Cardiac fibroblast (primary cell): ENCODE results near the gene AFG3L2.

Experiments used
- DNase-seq, 2 donors: peaks; one replicate each; pipeline versions ENCODE4 v3.0.0 to v3.0.0-alpha.2; 2010; ENCODE audit warnings: low read depth in 2 of 2
- H3K4me3 ChIP-seq, 2 donors: replicated peaks in 1 of 2; 1 replicate in 1 of 2; 2 replicates in 1 of 2; pipeline ENCODE4 v1.5.1; 2011; ENCODE audit warnings: low read depth in 2 of 2, low read length in 2 of 2, mild to moderate bottlenecking in 2 of 2, moderate library complexity in 1 of 2
- TF ChIP-seq, protein P1 (sequence below): IDR thresholded peaks from one replicate; pipeline ENCODE4 v1.5.1; 2011; ENCODE audit warnings: low read depth, mild to moderate bottlenecking, low read length, inconsistent platforms

The AFG3L2 gene

DNA sequence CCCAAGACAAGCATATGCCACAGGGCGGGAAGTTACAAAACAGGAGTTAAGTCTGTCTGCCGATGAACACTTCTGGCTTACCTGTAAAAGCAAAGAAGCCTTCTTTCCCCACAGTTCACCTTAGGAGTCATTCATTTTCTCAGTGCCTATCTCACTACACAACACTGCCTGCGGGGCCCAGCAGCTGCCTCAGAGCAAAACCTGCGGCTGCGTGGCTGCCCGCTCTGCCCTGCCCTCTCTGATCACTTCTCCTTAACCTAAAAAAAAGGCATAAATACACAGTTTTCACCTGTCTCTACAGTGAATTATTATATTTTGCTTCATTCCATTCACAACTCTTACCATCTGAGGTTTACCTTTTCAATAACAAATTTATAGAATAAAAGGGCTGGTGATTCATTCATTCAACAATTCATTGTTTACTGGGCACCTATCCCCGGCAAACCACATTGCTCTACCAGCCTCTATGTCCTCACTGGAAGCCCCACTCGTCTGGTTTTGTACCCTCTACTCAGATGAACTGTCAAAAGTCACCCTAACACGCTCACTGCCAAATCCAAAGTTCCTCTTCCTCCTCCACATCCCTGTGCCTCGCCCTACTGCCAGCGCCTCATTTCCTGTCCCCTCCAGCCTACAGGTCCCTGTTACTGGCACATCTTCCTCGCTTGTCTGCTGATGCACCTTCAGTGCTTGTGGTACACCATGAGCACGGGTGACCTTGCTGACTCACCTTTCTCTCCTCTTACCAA is 31.4 kb downstream of the AFG3L2 start:
- no peak overlapping the region for H3K4me3 ChIP-seq
- DNase-seq = no peak
- TF ChIP-seq, protein P1, sequence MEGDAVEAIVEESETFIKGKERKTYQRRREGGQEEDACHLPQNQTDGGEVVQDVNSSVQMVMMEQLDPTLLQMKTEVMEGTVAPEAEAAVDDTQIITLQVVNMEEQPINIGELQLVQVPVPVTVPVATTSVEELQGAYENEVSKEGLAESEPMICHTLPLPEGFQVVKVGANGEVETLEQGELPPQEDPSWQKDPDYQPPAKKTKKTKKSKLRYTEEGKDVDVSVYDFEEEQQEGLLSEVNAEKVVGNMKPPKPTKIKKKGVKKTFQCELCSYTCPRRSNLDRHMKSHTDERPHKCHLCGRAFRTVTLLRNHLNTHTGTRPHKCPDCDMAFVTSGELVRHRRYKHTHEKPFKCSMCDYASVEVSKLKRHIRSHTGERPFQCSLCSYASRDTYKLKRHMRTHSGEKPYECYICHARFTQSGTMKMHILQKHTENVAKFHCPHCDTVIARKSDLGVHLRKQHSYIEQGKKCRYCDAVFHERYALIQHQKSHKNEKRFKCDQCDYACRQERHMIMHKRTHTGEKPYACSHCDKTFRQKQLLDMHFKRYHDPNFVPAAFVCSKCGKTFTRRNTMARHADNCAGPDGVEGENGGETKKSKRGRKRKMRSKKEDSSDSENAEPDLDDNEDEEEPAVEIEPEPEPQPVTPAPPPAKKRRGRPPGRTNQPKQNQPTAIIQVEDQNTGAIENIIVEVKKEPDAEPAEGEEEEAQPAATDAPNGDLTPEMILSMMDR = no peak

DNA sequence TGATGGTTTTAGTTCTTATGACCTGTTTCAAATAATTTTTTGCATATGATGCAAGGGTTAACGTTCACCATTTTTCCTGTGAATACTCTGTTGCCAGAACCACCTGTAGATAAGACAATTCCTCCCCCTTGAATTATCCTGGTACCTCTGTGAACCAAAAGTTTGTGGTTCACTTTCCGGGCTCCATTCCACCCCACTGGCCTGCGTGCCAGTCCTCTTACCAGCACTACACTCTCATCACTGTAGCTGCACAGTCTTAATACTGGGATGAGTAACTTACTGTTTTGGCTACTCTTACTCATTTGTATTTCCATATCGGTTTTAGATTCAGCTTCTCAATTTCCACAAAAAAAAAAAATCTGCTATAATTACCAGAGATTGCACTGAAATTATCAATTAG is 34.4 kb downstream of the AFG3L2 start:
- no peak overlapping the region for H3K4me3 ChIP-seq
- TF ChIP-seq, protein P1 = no peak
- DNase-seq = no peak

DNA sequence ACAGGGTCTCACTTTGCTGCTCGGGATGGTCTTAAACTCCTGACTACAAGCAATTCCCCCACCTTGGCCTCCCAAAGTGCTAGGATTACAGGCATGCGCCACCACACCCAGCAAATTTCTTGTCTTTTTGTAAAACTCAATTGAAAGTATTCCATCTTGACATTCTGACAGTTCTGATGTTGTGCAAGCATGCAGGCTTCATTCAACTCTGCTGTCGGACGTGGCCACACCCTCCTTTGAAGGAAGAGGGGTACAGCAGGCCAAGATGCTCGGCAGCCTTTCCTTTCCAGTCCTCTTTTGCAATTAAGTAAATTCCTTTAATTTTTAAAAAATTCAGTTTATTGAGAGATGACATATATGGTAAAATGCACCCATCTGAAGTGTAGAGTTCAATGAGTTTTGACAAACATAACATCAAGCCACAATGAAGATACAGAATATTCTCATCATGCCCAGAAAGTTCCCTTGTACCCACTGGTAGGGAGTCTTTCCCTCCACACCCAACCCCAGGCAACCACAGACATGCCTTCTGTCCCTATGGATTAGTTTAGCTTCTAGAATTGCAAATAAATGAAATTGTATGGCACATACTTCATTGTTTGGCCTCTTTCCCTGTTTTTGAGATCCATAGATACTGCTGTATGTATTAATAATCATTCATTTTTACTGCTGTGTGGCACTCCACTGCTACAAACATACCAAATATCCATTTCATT is 35.9 kb downstream of the AFG3L2 start:
- H3K4me3 ChIP-seq = no peak overlapping the region
- no peak for DNase-seq
- TF ChIP-seq, protein P1 = no peak

DNA sequence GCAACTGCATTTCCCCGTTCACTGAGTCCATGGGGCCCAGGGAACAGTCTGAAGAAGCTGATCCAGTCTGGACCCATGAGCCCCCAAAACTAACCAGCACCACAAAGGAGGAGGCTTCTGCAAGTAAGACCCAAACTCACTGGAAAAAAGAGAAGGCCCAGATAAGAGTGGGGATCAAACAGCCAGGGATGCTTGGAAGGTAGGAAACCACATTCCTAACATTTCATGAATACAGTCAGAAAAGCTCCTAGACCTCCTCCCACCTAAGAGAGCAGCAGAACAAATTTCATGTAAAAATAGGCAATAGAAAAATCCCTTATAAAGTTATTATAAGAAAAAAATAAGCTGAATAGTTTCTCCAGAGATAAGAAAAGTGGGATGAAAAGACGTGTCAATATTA is 38.6 kb downstream of the AFG3L2 start:
- DNase-seq = no peak
- no peak overlapping the region for H3K4me3 ChIP-seq
- TF ChIP-seq, protein P1 = no peak

DNA sequence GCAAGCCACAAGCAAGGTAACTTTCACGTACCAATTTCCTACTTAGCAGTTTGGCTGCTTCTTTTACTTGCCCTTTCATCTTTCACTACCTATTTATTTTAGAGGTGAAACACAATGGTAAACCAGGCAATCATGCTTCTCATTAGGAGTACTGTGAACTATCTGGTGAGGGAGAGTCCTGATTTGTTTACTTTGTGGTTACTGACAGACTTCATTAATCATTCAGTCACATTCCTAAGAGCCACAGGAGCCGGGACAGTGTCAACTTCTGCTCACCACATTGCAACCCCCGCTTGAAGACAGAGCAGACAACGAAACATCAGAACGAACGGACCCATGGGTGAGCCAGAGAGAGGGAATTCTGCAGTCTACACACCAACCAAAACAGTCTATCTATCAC is 40.1 kb downstream of the AFG3L2 start:
- peak in 1 of 2 donors; percentile 51 for DNase-seq
- TF ChIP-seq, protein P1 = no peak
- H3K4me3 ChIP-seq = no peak overlapping the region

DNA sequence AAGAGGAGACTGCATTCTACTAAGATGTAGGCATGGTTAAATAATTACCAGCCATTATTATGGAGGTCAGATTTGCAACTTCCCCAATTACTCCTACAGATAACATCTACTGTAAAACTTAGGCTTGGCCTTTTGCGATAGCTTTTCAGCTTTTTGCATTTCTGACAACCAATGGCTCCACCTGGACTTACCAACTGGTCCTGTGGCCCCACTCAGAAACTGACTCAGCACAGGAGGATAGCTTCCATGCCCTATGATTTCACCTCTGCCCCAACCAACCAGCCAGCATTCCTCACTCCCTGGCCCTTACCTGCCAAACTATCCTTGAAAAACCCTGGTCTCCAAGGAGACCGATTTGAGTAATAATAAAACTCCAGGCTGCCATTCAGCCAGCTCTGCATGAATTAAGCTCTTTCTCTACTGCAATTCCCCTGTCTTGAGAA is 40.8 kb downstream of the AFG3L2 start:
- H3K4me3 ChIP-seq = no peak overlapping the region
- no peak for DNase-seq
- TF ChIP-seq, protein P1 = no peak
